Cortex of kidney (tissue), 1 donor: ENCODE data around the gene KCNG3.

Experiments
- DNase-seq: peaks from one replicate; lab custom pipeline; 2025; lab: John Stamatoyannopoulos, UW

KCNG3 gene

GRCh38 chr2:42486145-42486906 lies 7.5 kb downstream of the KCNG3 start:
- DNase-seq = no peak

- no peak for DNase-seq
These were observed 13.4 kb downstream of the KCNG3 start for GRCh38 chr2:42480402-42480801.

- no peak for DNase-seq
These were observed 18.9 kb downstream of the KCNG3 start for GRCh38 chr2:42474765-42475454.

GRCh38 chr2:42470706-42471105 lies 23.1 kb downstream of the KCNG3 start:
- no peak for DNase-seq

GRCh38 chr2:42464631-42465030 lies 29.2 kb downstream of the KCNG3 start:
- no peak for DNase-seq

- no peak for DNase-seq
These were observed 30.2 kb downstream of the KCNG3 start for GRCh38 chr2:42463570-42463969.

- no peak for DNase-seq
These were observed 34.5 kb downstream of the KCNG3 start for GRCh38 chr2:42459296-42459695.

- no peak for DNase-seq
These were observed 35.4 kb downstream of the KCNG3 start for GRCh38 chr2:42458396-42458795.

- DNase-seq = no peak
These were observed 36.8 kb downstream of the KCNG3 start for GRCh38 chr2:42457011-42457410.

GRCh38 chr2:42456126-42456839 lies 37.5 kb downstream of the KCNG3 start:
- DNase-seq = no peak

GRCh38 chr2:42452545-42452944 lies 41.2 kb downstream of the KCNG3 start:
- no peak for DNase-seq

GRCh38 chr2:42450136-42450535 lies 43.6 kb downstream of the KCNG3 start:
- DNase-seq = no peak

GRCh38 chr2:42449163-42450087 lies 44.4 kb downstream of the KCNG3 start:
- DNase-seq = no peak

- no peak for DNase-seq
These were observed 45.6 kb downstream of the KCNG3 start for GRCh38 chr2:42448163-42448562.

- no peak for DNase-seq
These were observed 47.1 kb downstream of the KCNG3 start for GRCh38 chr2:42446503-42447271.

GRCh38 chr2:42443718-42444399 lies 49.9 kb downstream of the KCNG3 start:
- DNase-seq = no peak

- DNase-seq = no peak
These were observed 51.0 kb downstream of the KCNG3 start for GRCh38 chr2:42442774-42443173.

- no peak for DNase-seq
These were observed 55.1 kb downstream of the KCNG3 start for GRCh38 chr2:42438685-42439084.

- no peak for DNase-seq
These were observed 57.4 kb downstream of the KCNG3 start for GRCh38 chr2:42436370-42436769.

GRCh38 chr2:42435628-42436027 lies 58.2 kb downstream of the KCNG3 start:
- no peak for DNase-seq
